IMR-90 (cell line): ENCODE measurements around the gene SORL1. TPM values are rescaled to one million over a fixed set of nuclear protein-coding genes. Genes with fewer than 3 reads are reported as not detected.

Source experiments
- ATAC-seq: fragments of 200-7000 bp; cut with Tn5 transposase; 2 replicates; pipeline ENCODE4 v1.9.1; 2020; ENCODE audit warnings: low read depth, mild to moderate bottlenecking, moderate library complexity
- BruUV-seq: library from RNA; stranded (reverse); fragments of 400-500 nt; replicated peaks from 2 replicates; lab custom pipeline; 2021; lab: Mats Ljungman, UMichigan
- CTCF ChIA-PET: fragments of 300-600 bp; formaldehyde crosslinking; extraction: SDS; loops from one replicate; lab custom pipeline; 2021; ENCODE audit warnings: antibody characterized with exemption; lab: Yijun Ruan, JAX
- POLR2A ChIA-PET: fragments of 300-600 bp; sonication (Branson Sonifier 250); formaldehyde crosslinking; loops from one replicate; lab custom pipeline; 2022; ENCODE audit warnings: antibody characterized with exemption; ENCODE audit not compliant: unreplicated experiment; lab: Charles Lee
- DNase-seq: peaks from one replicate; pipeline ENCODE4 v3.0.0; 2013
- H2AFZ ChIP-seq: replicated peaks from 2 replicates; pipeline ENCODE3; 2013; ENCODE audit warnings: low read length, mild to moderate bottlenecking; ENCODE audit not compliant: poor library complexity
- H2AK5ac ChIP-seq: 2 replicates; pipeline ENCODE4 v1.6.1; 2013; ENCODE audit warnings: low read depth, low read length, inconsistent platforms
- H2AK9ac ChIP-seq: replicated peaks from 2 replicates; pipeline ENCODE3; 2013; ENCODE audit warnings: mild to moderate bottlenecking, low read depth, low read length, moderate library complexity; ENCODE audit not compliant: poor library complexity
- H2BK120ac ChIP-seq: 2 replicates; pipeline ENCODE4 v1.6.1; 2013; ENCODE audit warnings: low read depth, low read length, inconsistent platforms
- H2BK15ac ChIP-seq: 3 replicates; pipeline ENCODE4 v1.6.1; 2013; ENCODE audit warnings: low read depth, low read length, inconsistent platforms
- H2BK20ac ChIP-seq: 2 replicates; pipeline ENCODE4 v1.6.1; 2013; ENCODE audit warnings: low read depth, mild to moderate bottlenecking, inconsistent platforms, low read length, moderate library complexity
- H2BK5ac ChIP-seq: 2 replicates; pipeline ENCODE4 v1.6.1; 2013; ENCODE audit warnings: mild to moderate bottlenecking, low read depth, low read length, inconsistent platforms; ENCODE audit not compliant: poor library complexity, severe bottlenecking
- H3K14ac ChIP-seq: replicated peaks from 2 replicates; pipeline ENCODE4 v1.6.1; 2013; ENCODE audit warnings: low read depth, low read length, inconsistent platforms
- H3K18ac ChIP-seq: 2 replicates; pipeline ENCODE4 v1.6.1; 2013; ENCODE audit warnings: low read depth, low read length, control low read depth
- H3K23ac ChIP-seq: 2 replicates; pipeline ENCODE4 v1.6.1; 2013; ENCODE audit warnings: low read depth, low read length, inconsistent platforms
- H3K27ac ChIP-seq: 2 replicates; pipeline ENCODE4 v1.5.1; 2013; ENCODE audit warnings: mild to moderate bottlenecking, control low read depth, low read length; ENCODE audit not compliant: insufficient read depth
- H3K27me3 ChIP-seq: 2 replicates; pipeline ENCODE4 v1.6.1; 2013; ENCODE audit warnings: low read length; ENCODE audit not compliant: control insufficient read depth, insufficient read depth
- H3K36me3 ChIP-seq: 2 replicates; pipeline ENCODE4 v1.6.1; 2013; ENCODE audit warnings: low read length, mixed read lengths; ENCODE audit not compliant: control insufficient read depth, insufficient read depth
- H3K4ac ChIP-seq: 2 replicates; pipeline ENCODE4 v1.6.1; 2013; ENCODE audit warnings: low read depth, low read length, inconsistent platforms
- H3K4me1 ChIP-seq: 2 replicates; pipeline ENCODE4 v1.6.1; 2013; ENCODE audit warnings: low read length, mixed read lengths; ENCODE audit not compliant: control insufficient read depth, insufficient read depth
- H3K4me2 ChIP-seq: 2 replicates; pipeline ENCODE4 v1.6.1; 2013; ENCODE audit warnings: low read depth, mild to moderate bottlenecking, control low read depth, low read length, moderate library complexity
- H3K4me3 ChIP-seq: 2 replicates; pipeline ENCODE4 v1.5.1; 2013; ENCODE audit warnings: low read depth, mild to moderate bottlenecking, control low read depth, low read length, moderate library complexity; ENCODE audit not compliant: insufficient read depth
- H3K56ac ChIP-seq: 2 replicates; pipeline ENCODE4 v1.6.1; 2013; ENCODE audit warnings: low read length, inconsistent platforms; ENCODE audit not compliant: insufficient read depth; ENCODE audit errors: extremely low read depth
- H3K79me1 ChIP-seq, 2 experiments: 2 replicates each; pipeline ENCODE4 v1.6.1; 2013; ENCODE audit warnings: low read length in 2 of 2, inconsistent platforms in 1 of 2, low read depth in 1 of 2
- H3K9ac ChIP-seq: 2 replicates; pipeline ENCODE4 v1.6.1; 2013; ENCODE audit warnings: low read depth, low read length, control low read depth
- H3K9me1 ChIP-seq: 2 replicates; pipeline ENCODE4 v1.6.1; 2013; ENCODE audit warnings: low read length, inconsistent platforms; ENCODE audit not compliant: insufficient read depth
- H3K9me3 ChIP-seq: 2 replicates; pipeline ENCODE4 v1.6.1; 2013; ENCODE audit warnings: low read length; ENCODE audit not compliant: control insufficient read depth, insufficient read depth
- H4K20me1 ChIP-seq: 2 replicates; pipeline ENCODE4 v1.6.1; 2013; ENCODE audit warnings: low read length, inconsistent platforms; ENCODE audit not compliant: insufficient read depth
- H4K5ac ChIP-seq: 2 replicates; pipeline ENCODE4 v1.6.1; 2013; ENCODE audit warnings: mild to moderate bottlenecking, low read depth, low read length, control low read depth
- H4K8ac ChIP-seq, 2 experiments: 2 replicates each; pipeline ENCODE4 v1.6.1; 2013; ENCODE audit warnings: low read depth in 2 of 2, low read length in 2 of 2, control low read depth in 1 of 2, inconsistent platforms in 1 of 2
- H4K91ac ChIP-seq: 2 replicates; pipeline ENCODE4 v1.6.1; 2013; ENCODE audit warnings: low read depth, low read length, inconsistent platforms; ENCODE audit not compliant: insufficient read depth
- BHLHE40 ChIP-seq: fragments of 150-350 bp; IDR thresholded peaks from 2 replicates; pipeline ENCODE4 v1.6.1; 2016; ENCODE audit warnings: mild to moderate bottlenecking, low read depth, low read length
- CEBPB ChIP-seq: IDR thresholded peaks from 2 replicates; pipeline ENCODE4 v1.6.1; 2012; ENCODE audit warnings: low read depth, low read length, improper control_type of control experiment
- CHD1 ChIP-seq: IDR thresholded peaks from 2 replicates; pipeline ENCODE4 v1.6.1; 2012; ENCODE audit warnings: low read depth, low read length, improper control_type of control experiment
- FOS ChIP-seq: fragments of 150-350 bp; IDR thresholded peaks from 2 replicates; pipeline ENCODE4 v1.6.1; 2016; ENCODE audit warnings: low read depth, low read length
- MAFK ChIP-seq: IDR thresholded peaks from 2 replicates; pipeline ENCODE4 v1.6.1; 2012; ENCODE audit warnings: low read depth, low read length, improper control_type of control experiment
- MAZ ChIP-seq: IDR thresholded peaks from 2 replicates; pipeline ENCODE4 v1.6.1; 2012; ENCODE audit warnings: low read depth, mild to moderate bottlenecking, low read length, improper control_type of control experiment, moderate library complexity, borderline replicate concordance
- MXI1 ChIP-seq: IDR thresholded peaks from 2 replicates; pipeline ENCODE4 v1.6.1; 2012; ENCODE audit warnings: low read depth, mild to moderate bottlenecking, low read length, moderate library complexity, borderline replicate concordance
- NFE2L2 ChIP-seq: fragments of 150-350 bp; IDR thresholded peaks from 2 replicates; pipeline ENCODE4 v1.6.1; 2016; ENCODE audit warnings: low read depth, mild to moderate bottlenecking, low read length
- POLR2A ChIP-seq: IDR thresholded peaks from 2 replicates; pipeline ENCODE4 v1.6.1; 2012; ENCODE audit warnings: mild to moderate bottlenecking, low read depth, low read length
- RAD21 ChIP-seq: IDR thresholded peaks from 2 replicates; pipeline ENCODE4 v1.6.1; 2012; ENCODE audit warnings: low read length, improper control_type of control experiment
- RCOR1 ChIP-seq: IDR thresholded peaks from 2 replicates; pipeline ENCODE4 v1.6.1; 2012; ENCODE audit warnings: mild to moderate bottlenecking, low read length, improper control_type of control experiment; ENCODE audit not compliant: insufficient replicate concordance
- RFX5 ChIP-seq: IDR thresholded peaks from 2 replicates; pipeline ENCODE4 v1.8.0; 2012; ENCODE audit warnings: low read depth, mild to moderate bottlenecking, low read length, moderate library complexity
- SMC3 ChIP-seq: fragments of 150-350 bp; IDR thresholded peaks from 2 replicates; pipeline ENCODE4 v1.6.1; 2016; ENCODE audit warnings: low read depth, mild to moderate bottlenecking, antibody characterized with exemption, low read length, moderate library complexity
- WGBS, 2 experiments: methylation state at CpG; one replicate each; pipeline versions ENCODE4 v1.1.5 to v1.1.7; 2013; ENCODE audit warnings: missing lambda C conversion rate in 2 of 2; ENCODE audit not compliant: insufficient read length in 1 of 2; ENCODE audit errors: extremely low coverage in 2 of 2; 5-methylcytosine and 5-hydroxymethylcytosine counted together
- dilution Hi-C: fragments of 300-500 bp; cut with HindIII; formaldehyde crosslinking; loops from one replicate; pipeline ENCODE4 v1.14.3; 2018; ENCODE audit warnings: low sequenced_read_pairs; ENCODE audit not compliant: unreplicated experiment
- in situ Hi-C: fragments of 300-500 bp; cut with MboI; formaldehyde crosslinking; loops from 3 replicates; pipeline ENCODE4 v1.14.3; 2019; ENCODE audit warnings: low sequenced_read_pairs, inconsistent platforms, mixed read lengths
- intact Hi-C: fragments of 100-400 bp; cut with micrococcal nuclease; formaldehyde crosslinking; loops from 2 replicates; pipeline ENCODE4 v1.10.0; 2022
- polyA plus RNA-seq, 3 experiments: library from polyadenylated mRNA; depleted of rRNA; stranded (reverse); fragments of >200 nt; gene quantifications; 2 replicates each; pipeline ENCODE4 v1.2.3, GENCODE V29; 2012; ENCODE audit warnings: low replicate concordance in 1 of 3
- total RNA-seq: library from RNA; depleted of rRNA; stranded (reverse); fragments of >200 nt; gene quantifications from 2 replicates; pipeline ENCODE4 v1.2.3, GENCODE V29; 2012
- TF ChIP-seq, protein P1 (sequence below): fragments of 150-350 bp; IDR thresholded peaks from 2 replicates; pipeline ENCODE4 v1.6.1; 2016; ENCODE audit warnings: low read depth, mild to moderate bottlenecking, low read length, moderate library complexity, borderline replicate concordance
- TF ChIP-seq, protein P2 (sequence below): fragments of 150-350 bp; IDR thresholded peaks from 2 replicates; pipeline ENCODE4 v1.6.1; 2017; ENCODE audit warnings: mild to moderate bottlenecking, antibody characterized with exemption, low read length, low read depth
- TF ChIP-seq, protein P3 (sequence below): conservative IDR thresholded peaks from 2 replicates; pipeline ENCODE4 v1.5.1; 2012; ENCODE audit warnings: mild to moderate bottlenecking, low read depth, low read length, improper control_type of control experiment

The SORL1 gene
- total and polyA plus RNA-seq, 2 of the 4 experiments (the other 2 are of a cell fraction) = 1.0 to 2.0 TPM

DNA sequence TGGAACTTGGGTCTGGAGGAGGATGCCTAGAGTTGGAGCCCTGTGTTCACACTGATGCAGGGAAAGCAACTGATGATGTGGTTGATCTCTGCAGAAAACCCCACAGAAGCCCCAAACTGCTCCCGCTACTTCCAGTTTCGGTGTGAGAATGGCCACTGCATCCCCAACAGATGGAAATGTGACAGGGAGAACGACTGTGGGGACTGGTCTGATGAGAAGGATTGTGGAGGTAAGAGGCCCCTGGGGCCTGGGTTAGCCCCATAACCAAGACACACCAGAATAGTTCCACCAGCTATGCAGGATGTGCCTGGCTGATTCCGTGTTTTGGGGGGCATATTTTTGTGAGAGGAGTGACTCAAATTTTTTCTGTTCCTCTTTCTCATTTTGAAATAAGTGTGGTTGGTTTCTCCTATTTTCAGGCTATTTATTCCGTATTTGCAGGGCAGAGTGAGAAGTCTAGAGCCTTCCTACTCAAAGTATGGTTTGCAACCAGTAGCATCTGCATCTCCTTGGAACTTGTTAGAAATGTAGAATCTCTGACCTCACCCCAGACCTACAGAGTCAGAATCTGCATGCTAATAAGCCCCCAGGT, 137.9 kb downstream of the SORL1 start:
- in situ Hi-C loops (no loop called here), intact Hi-C loops (loop anchor here (2.0 to 10.0 kb wide), 6 partner anchors 143 to 1255 kb away; partner anchors contain the start of genes ARHGEF12 and GRIK4), dilution Hi-C loops (no loop called here)
- CTCF ChIA-PET = interaction anchor here (0.9 to 1.4 kb wide), 2 partner anchors 270 to 271 kb away, joined by 3 to 4 read pairs; no protein-coding TSS in a partner anchor
- DNase-seq = no peak
- Histone ChIP-seq H3K14ac (no peak overlapping the region), H4K20me1 (no peaks in the 10 kb centered on the region), H4K91ac (no peak overlapping the region), H3K27me3 (no peaks in the 10 kb centered on the region), H3K27ac (no peak overlapping the region), H3K4ac (no peak overlapping the region), H4K5ac (no peak overlapping the region), H2BK120ac (no peak overlapping the region), H3K9ac (no peak overlapping the region), H2BK15ac (no peak overlapping the region), H3K9me3 (no peaks in the 10 kb centered on the region), H2BK20ac (no peak overlapping the region), H3K56ac (no peak overlapping the region), H4K8ac (no peak overlapping the region), H3K23ac (no peak overlapping the region), H3K79me1 (peaks cover 6 to 10% of the 10 kb centered on the region in 2 experiments; a peak in 3 of 4 replicates), H2AK5ac (no peak overlapping the region), H2AK9ac (no peak overlapping the region), H3K4me2 (no peak overlapping the region), H3K4me3 (no peak overlapping the region), H3K36me3 (no peaks in the 10 kb centered on the region), H2AFZ (no peak overlapping the region), H3K4me1 (peaks cover 8% of the 10 kb centered on the region), H3K18ac (no peak overlapping the region), H2BK5ac (no peak overlapping the region), H3K9me1 (peaks cover 6% of the 10 kb centered on the region)
- WGBS, 2 experiments = no CpG with 5 or more reads among the region's 5 CpGs
- BruUV-seq = no TSS peak
- TF ChIP-seq MAZ (no peak), NFE2L2 (no peak), CHD1 (no peak), POLR2A (no peak), RCOR1 (no peak), CEBPB (no peak), FOS (no peak), RAD21 (no peak), BHLHE40 (no peak), MAFK (no peak), SMC3 (no peak), MXI1 (no peak), RFX5 (no peak)
- TF ChIP-seq, protein P1, sequence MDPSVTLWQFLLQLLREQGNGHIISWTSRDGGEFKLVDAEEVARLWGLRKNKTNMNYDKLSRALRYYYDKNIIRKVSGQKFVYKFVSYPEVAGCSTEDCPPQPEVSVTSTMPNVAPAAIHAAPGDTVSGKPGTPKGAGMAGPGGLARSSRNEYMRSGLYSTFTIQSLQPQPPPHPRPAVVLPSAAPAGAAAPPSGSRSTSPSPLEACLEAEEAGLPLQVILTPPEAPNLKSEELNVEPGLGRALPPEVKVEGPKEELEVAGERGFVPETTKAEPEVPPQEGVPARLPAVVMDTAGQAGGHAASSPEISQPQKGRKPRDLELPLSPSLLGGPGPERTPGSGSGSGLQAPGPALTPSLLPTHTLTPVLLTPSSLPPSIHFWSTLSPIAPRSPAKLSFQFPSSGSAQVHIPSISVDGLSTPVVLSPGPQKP = no peak
- TF ChIP-seq, protein P2, sequence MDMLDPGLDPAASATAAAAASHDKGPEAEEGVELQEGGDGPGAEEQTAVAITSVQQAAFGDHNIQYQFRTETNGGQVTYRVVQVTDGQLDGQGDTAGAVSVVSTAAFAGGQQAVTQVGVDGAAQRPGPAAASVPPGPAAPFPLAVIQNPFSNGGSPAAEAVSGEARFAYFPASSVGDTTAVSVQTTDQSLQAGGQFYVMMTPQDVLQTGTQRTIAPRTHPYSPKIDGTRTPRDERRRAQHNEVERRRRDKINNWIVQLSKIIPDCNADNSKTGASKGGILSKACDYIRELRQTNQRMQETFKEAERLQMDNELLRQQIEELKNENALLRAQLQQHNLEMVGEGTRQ = no peak
- TF ChIP-seq, protein P3, sequence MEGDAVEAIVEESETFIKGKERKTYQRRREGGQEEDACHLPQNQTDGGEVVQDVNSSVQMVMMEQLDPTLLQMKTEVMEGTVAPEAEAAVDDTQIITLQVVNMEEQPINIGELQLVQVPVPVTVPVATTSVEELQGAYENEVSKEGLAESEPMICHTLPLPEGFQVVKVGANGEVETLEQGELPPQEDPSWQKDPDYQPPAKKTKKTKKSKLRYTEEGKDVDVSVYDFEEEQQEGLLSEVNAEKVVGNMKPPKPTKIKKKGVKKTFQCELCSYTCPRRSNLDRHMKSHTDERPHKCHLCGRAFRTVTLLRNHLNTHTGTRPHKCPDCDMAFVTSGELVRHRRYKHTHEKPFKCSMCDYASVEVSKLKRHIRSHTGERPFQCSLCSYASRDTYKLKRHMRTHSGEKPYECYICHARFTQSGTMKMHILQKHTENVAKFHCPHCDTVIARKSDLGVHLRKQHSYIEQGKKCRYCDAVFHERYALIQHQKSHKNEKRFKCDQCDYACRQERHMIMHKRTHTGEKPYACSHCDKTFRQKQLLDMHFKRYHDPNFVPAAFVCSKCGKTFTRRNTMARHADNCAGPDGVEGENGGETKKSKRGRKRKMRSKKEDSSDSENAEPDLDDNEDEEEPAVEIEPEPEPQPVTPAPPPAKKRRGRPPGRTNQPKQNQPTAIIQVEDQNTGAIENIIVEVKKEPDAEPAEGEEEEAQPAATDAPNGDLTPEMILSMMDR = no peak
- no peak for ATAC-seq
- POLR2A ChIA-PET = no interaction called here
